SU-DHL-6 (cell line): Measurements from ENCODE around the gene KREMEN1.

Experiments used
- H2AFZ ChIP-seq: fragments of 200-600 bp; sonication (generic); 2 replicates; pipeline ENCODE4 v1.6.1; 2014; ENCODE audit warnings: low read depth, mild to moderate bottlenecking, moderate library complexity, mixed read lengths, antibody characterized with exemption, low read length; ENCODE audit not compliant: severe bottlenecking
- H3F3A ChIP-seq: fragments of 200-600 bp; shearing (Covaris generic); 2 replicates; pipeline ENCODE4 v1.6.0; 2016; ENCODE audit warnings: antibody characterized with exemption, mild to moderate bottlenecking; ENCODE audit not compliant: insufficient read depth
- H3K27ac ChIP-seq: fragments of 200-600 bp; sonication (generic); 2 replicates; pipeline ENCODE4 v1.5.1; 2016; ENCODE audit warnings: low read depth, mild to moderate bottlenecking, low read length, moderate library complexity, mixed read lengths
- H3K27me3 ChIP-seq: fragments of 200-600 bp; sonication (generic), shearing (Covaris generic); 2 replicates; pipeline ENCODE4 v1.6.0; 2014; ENCODE audit warnings: mild to moderate bottlenecking, low read length
- H3K36me3 ChIP-seq: fragments of 200-600 bp; sonication (generic); 2 replicates; pipeline ENCODE4 v1.6.1; 2014; ENCODE audit warnings: mild to moderate bottlenecking, low read length, mixed read lengths
- H3K4me2 ChIP-seq: fragments of 300-600, 200-600 bp; shearing (Covaris generic), sonication (generic); 2 replicates; pipeline ENCODE4 v1.6.0; 2014; ENCODE audit warnings: low read length, low read depth, mild to moderate bottlenecking; ENCODE audit not compliant: poor library complexity, severe bottlenecking
- H3K4me3 ChIP-seq: fragments of 200-600 bp; sonication (generic); 2 replicates; pipeline ENCODE4 v1.5.1; 2014; ENCODE audit warnings: antibody characterized with exemption, low read length, mild to moderate bottlenecking, mixed read lengths; ENCODE audit not compliant: insufficient read depth, poor library complexity, severe bottlenecking
- H3K79me2 ChIP-seq: fragments of 200-600 bp; sonication (generic); 2 replicates; pipeline ENCODE4 v1.6.1; 2014; ENCODE audit warnings: mild to moderate bottlenecking, low read length, moderate library complexity; ENCODE audit not compliant: insufficient read depth
- H3K9ac ChIP-seq: fragments of 200-600 bp; sonication (generic); 2 replicates; pipeline ENCODE4 v1.7.0; 2014; ENCODE audit warnings: mild to moderate bottlenecking, low read length
- H3K9me2 ChIP-seq: fragments of 200-600 bp; sonication (generic); replicated peaks from 2 replicates; pipeline ENCODE4 v1.6.1; 2014; ENCODE audit warnings: low read length; ENCODE audit not compliant: insufficient read depth
- H3K9me3 ChIP-seq: fragments of 200-600 bp; sonication (generic); 2 replicates; pipeline ENCODE4 v1.6.1; 2014; ENCODE audit warnings: low read length, mixed read lengths; ENCODE audit not compliant: insufficient read depth
- H4K20me1 ChIP-seq: fragments of 200-600 bp; sonication (generic); 2 replicates; pipeline ENCODE4 v1.6.1; 2014; ENCODE audit warnings: low read depth, mild to moderate bottlenecking, antibody characterized with exemption, low read length, moderate library complexity, mixed read lengths
- EZH2phosphoT487 ChIP-seq: fragments of 200-600 bp; sonication (generic), shearing (Covaris generic); conservative IDR thresholded peaks from 2 replicates; pipeline ENCODE4 v1.6.1; 2018; ENCODE audit warnings: mild to moderate bottlenecking, antibody characterized with exemption, low read length, moderate library complexity, mixed read lengths
- TF ChIP-seq, protein P1 (sequence below): fragments of 200-600 bp; sonication (generic); IDR thresholded peaks from one replicate; pipeline ENCODE4 v1.5.1; 2017; ENCODE audit warnings: antibody characterized with exemption, mild to moderate bottlenecking, low read length, moderate library complexity; ENCODE audit not compliant: insufficient read depth, poor library complexity, severe bottlenecking

KREMEN1 gene

DNA sequence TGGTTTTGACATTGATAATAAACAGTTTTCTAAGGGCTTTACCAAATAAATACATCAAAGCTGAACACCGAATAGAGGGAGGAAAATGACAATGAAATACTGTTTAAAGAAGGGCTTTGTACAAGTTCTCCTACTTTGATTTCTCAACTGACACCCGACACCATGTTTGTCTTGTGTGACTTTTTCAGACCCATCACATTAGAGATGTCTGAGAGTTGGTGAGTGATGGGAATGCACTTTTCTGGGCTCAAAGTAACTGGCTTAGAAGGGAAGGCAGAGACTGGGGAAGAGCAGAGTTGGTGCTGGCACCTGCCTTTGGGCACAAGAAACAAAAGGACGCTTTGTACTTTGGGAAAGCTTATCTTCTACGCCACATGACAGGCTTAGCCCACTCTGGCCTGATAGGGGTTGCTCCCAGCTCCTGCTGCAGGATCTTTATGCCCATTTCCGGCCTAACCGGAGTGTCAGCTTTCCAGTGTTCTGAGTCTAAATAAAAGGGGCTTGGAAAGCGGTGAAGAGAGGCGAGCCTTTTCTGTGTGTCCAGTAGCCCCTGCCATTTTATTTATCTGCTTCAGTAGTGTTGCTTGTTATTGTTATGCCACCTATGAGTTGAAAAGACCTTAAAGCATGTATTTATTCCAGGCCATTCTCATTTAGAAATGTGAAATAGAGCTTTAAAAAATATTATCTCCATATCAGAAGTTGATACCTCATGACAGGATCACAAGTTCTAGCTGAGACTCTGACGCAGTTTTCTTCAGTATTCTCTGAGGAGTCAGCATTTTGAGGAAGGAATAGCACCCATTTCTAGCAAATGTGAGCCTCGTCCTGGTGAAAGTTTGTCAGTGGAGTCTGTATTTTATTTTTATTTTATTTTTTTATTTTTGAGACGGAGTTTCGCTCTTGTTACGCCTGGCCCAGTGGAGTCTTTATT is 24.2 kb downstream of the KREMEN1 start:
- TF ChIP-seq, protein P1, sequence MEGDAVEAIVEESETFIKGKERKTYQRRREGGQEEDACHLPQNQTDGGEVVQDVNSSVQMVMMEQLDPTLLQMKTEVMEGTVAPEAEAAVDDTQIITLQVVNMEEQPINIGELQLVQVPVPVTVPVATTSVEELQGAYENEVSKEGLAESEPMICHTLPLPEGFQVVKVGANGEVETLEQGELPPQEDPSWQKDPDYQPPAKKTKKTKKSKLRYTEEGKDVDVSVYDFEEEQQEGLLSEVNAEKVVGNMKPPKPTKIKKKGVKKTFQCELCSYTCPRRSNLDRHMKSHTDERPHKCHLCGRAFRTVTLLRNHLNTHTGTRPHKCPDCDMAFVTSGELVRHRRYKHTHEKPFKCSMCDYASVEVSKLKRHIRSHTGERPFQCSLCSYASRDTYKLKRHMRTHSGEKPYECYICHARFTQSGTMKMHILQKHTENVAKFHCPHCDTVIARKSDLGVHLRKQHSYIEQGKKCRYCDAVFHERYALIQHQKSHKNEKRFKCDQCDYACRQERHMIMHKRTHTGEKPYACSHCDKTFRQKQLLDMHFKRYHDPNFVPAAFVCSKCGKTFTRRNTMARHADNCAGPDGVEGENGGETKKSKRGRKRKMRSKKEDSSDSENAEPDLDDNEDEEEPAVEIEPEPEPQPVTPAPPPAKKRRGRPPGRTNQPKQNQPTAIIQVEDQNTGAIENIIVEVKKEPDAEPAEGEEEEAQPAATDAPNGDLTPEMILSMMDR, result no peak
- TF ChIP-seq EZH2phosphoT487, result no peak
- no peak overlapping the region for H3K9ac ChIP-seq
- H3K4me2 ChIP-seq, result no peak overlapping the region
- no peaks in the 10 kb centered on the region for H3K79me2 ChIP-seq
- no peaks in the 10 kb centered on the region for H4K20me1 ChIP-seq
- no peaks in the 10 kb centered on the region for H3K9me3 ChIP-seq
- no peaks in the 10 kb centered on the region for H3F3A ChIP-seq
- no peak overlapping the region for H2AFZ ChIP-seq
- H3K27ac ChIP-seq, result no peak overlapping the region
- H3K4me3 ChIP-seq, result no peak overlapping the region
- no peaks in the 10 kb centered on the region for H3K36me3 ChIP-seq
- H3K9me2 ChIP-seq, result no peaks in the 10 kb centered on the region
- no peaks in the 10 kb centered on the region for H3K27me3 ChIP-seq

DNA sequence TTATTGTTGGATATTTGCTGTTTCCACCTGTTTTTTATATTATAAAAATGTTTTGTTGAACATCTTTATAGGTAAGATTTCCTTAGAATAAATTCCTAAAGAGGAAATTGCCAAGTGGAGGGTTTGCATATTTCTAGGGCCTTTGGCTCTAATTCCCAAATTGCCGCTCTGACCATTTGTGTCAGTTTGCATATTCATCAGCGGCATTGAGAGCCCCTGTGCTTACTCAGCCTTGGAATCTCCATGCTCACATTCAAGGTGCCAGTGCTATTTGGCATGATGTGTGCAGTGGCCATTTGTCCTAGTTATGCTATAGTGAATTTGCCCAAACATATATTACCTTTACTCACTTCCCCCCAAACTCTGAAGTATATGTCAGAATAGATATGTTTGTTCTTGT is 25.5 kb downstream of the KREMEN1 start:
- no peaks in the 10 kb centered on the region for H3K79me2 ChIP-seq
- no peak for TF ChIP-seq EZH2phosphoT487
- TF ChIP-seq, protein P1, result no peak
- H2AFZ ChIP-seq, result no peak overlapping the region
- H3K36me3 ChIP-seq, result no peaks in the 10 kb centered on the region
- no peak overlapping the region for H3K27ac ChIP-seq
- no peaks in the 10 kb centered on the region for H3K9me2 ChIP-seq
- H3K9me3 ChIP-seq, result no peaks in the 10 kb centered on the region
- no peak overlapping the region for H3K9ac ChIP-seq
- H4K20me1 ChIP-seq, result no peaks in the 10 kb centered on the region
- no peaks in the 10 kb centered on the region for H3K27me3 ChIP-seq
- H3F3A ChIP-seq, result no peaks in the 10 kb centered on the region
- H3K4me2 ChIP-seq, result no peak overlapping the region
- no peak overlapping the region for H3K4me3 ChIP-seq

DNA sequence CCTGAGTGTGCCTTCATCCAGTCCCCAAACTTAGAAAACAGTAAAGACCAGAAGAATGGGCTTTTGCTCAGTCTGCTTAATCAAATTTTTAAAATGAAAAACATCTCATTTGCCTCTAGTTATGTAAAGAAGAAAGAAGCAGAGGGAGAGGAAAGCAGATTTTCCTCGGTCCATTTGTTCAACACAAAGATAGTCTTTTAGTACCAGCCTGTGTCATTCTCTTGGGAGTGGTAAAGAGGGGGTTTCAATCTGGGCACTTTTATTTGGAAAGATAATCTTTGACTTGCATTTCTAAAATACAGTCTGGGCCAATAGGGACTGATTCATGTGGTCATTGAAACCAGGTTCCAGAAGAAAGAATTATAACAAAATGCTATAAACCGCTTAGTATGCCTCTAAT is 29.5 kb downstream of the KREMEN1 start:
- Histone ChIP-seq H3K9me3 (no peaks in the 10 kb centered on the region), H3F3A (no peaks in the 10 kb centered on the region), H3K27ac (no peak overlapping the region), H3K9ac (no peak overlapping the region), H4K20me1 (no peaks in the 10 kb centered on the region), H3K27me3 (no peaks in the 10 kb centered on the region), H3K4me3 (no peak overlapping the region), H3K79me2 (no peaks in the 10 kb centered on the region), H3K4me2 (no peak overlapping the region), H3K36me3 (no peaks in the 10 kb centered on the region), H3K9me2 (no peaks in the 10 kb centered on the region), H2AFZ (no peak overlapping the region)
- TF ChIP-seq, protein P1, result no peak
- no peak for TF ChIP-seq EZH2phosphoT487
